GM19238 (cell line): ENCODE results near the gene RMRP.

ENCODE experiments used
- DNase-seq: peaks from one replicate; pipeline ENCODE4 v3.0.0; 2011; ENCODE audit warnings: low spot score; ENCODE audit not compliant: insufficient read length

RMRP gene

DNA sequence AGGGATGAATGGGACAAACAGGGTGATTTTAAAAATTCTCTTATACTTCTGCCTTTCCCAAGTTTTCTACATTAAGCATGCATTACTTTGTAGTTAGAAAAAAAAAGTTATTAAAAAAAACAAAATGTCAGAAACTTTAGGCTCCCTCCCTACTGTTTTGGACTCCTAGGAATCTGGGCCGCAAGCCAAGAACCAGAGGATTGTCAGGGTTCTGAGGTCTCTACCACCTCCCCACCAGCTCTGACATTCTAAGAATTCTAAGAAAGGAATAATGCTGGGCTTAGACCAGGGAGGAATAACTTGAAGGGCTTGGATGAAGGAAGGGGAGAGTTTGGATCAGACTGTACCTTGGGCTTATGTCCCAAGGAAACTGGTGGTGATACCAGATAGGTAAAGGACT lies 8.2 kb upstream of the RMRP start:
- no peak for DNase-seq

DNA sequence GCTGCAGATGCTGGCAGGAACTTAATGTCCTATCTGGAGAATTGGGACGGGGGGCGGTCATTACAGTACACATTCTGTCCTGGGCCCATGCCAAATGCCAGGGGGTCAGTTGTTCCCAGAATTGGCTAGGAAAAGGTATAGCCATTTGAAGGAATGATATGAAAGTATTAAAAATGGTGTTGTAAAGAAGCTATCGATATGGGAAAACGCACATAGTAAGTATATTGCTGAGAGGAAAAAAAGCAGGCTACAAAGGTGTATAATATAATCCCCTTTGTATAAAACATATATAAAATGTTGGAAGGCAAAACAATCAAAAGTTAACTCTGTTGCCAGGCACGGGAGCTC lies 7.6 kb upstream of the RMRP start:
- no peak for DNase-seq

DNA sequence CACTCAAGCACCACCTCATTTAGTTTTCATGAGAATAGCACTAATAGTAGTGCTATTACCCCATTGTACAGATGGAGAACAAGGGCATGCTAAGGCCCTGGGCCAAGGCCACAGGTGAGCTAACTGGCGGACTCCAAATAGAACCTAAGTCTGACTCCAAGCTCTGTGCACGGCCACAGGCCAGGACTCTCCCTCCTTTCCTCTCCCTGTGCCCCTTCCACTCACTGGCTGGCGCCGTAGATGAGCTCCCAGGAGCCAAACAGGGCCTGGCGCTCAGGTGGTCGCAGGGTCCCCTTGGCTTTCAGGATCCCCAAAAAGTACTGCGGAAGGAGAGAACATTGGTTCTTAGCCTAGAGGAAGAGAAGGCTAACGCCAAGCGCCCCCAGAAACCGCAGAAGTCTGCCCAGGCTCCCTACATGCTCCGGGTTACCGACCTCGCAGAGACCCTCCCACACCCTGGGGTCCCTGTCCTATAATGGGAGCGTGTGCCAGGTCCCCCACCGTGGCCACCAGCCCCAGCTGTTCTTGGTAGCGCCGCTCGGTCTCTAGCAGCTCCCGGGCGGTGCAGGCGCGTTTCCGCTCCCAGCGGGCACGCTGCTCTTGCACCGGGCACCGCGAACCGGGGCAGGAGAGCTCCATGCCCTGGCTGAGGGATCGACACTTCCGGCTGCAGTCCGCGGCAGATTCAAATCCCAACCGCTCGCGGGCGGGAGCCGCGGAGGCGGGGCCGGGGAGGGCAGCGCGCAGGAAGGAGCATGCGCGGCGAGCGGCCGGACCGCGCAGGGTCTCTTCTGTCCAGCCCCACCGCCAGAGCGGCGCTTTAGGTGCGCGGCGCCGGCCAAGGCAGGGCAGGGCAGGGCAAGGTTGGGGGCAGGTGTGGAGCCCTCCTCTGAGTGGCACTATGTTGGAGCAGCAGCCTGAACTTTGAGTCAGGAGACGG lies 7.0 kb upstream of the RMRP start, which contains the start of gene ARHGEF39:
TSS of gene ARHGEF39 (minus strand) at position 665 of the 940 bp plus-strand sequence. CDS start at position 639, 26 bp downstream.
- peak; percentile 90 for DNase-seq

DNA sequence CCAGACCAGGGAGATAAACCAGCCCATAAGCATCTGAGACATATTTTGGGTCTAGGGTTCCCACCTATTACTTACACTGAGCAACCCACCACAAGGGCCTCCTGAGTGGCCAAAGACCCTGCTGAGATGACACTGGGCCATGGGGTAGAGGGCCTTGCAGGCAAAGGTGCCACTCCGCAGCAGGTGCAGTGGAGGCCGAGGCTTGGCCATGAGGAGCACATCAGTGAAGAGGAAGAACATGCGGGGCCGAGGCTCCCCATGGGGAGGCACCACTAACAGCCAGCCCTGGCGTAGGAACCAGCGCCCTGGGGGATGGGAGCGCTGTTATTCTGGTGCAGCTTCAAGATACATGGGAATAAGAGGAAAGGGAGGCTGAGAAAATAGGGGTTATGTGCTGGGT lies 4.6 kb upstream of the RMRP start:
- no peak for DNase-seq

DNA sequence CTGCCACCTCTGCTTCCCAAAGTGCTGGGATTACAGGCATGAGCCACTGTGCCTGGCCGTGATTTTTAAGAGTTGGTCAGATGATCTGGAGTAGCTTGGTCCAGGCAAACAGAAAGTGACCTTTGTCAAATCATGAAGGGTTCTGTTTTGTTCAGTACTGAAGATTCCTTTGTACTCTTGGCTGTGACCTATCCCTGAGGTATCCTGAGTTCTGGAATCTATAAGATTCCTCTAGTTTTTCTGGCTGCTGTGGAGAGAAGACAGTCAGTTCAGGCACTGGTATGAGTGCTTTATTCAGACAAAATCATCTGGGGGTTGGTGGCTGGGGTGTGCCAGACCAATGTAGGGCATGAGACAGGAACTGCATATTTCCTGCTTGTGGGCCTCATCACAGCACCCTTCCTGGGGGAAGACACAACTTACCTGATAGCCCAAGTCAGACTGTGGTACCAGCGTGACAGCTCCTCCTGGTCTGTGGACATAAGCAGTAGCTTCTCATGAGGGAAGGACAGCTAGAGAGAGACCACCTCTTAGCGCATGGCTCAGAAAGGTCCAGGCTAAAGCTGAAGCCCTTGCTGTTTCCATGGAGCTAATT lies 4.0 kb upstream of the RMRP start:
- DNase-seq: no peak

DNA sequence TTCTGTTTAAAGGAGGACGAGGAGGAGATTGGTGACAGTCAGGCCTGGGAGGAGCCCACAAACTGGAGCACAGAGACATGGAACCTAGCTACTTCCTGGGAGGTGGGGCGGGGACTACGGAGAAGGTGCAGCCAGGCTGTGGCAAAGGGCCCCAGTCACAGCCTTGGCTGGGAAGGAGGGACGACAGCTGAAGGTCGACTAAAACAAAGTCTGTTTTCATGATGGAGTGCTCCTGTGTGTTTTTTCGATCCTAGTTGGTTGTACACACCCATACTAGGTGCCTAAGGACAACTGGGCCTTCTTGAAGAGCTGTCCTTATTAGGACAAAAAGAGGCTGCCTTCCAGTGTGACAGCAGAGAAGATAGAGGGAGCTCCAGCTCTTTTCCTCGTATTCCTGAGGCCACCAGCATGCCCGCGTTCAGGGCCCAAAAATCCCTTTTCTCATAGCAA lies 3.2 kb upstream of the RMRP start:
- DNase-seq: no peak

DNA sequence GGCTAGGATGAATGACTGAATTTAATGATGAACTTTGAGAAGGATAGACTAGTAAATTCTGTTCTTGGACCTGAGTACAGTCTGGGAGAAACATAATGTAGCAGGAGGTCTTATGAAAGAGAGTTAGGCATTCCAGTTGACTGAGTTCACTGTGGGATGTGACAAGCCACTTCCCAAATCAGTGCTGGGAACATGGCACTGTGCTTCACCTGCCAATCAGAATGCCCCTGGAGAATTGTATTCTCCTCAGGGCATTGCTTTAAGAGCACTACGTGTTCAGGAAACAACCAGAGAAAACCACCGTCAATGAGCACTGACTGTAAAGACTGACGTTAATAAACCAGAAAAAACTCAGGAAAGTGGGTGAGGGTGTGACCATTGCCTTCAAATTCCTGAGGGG lies 1.5 kb upstream of the RMRP start:
- DNase-seq: no peak

DNA sequence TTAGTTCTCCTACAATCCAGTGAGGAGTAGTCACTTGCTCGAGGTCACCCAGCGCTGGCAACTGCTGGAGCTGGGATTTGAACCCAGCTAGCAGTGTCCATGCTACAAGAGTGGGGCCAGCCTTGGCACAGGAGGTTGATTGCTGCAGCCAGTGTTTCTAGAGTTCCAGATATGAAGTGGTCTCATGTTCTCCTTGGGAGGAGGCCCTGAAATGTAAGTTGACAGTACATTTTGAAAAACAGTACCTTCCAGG lies 1.1 kb upstream of the RMRP start:
- DNase-seq: no peak

DNA sequence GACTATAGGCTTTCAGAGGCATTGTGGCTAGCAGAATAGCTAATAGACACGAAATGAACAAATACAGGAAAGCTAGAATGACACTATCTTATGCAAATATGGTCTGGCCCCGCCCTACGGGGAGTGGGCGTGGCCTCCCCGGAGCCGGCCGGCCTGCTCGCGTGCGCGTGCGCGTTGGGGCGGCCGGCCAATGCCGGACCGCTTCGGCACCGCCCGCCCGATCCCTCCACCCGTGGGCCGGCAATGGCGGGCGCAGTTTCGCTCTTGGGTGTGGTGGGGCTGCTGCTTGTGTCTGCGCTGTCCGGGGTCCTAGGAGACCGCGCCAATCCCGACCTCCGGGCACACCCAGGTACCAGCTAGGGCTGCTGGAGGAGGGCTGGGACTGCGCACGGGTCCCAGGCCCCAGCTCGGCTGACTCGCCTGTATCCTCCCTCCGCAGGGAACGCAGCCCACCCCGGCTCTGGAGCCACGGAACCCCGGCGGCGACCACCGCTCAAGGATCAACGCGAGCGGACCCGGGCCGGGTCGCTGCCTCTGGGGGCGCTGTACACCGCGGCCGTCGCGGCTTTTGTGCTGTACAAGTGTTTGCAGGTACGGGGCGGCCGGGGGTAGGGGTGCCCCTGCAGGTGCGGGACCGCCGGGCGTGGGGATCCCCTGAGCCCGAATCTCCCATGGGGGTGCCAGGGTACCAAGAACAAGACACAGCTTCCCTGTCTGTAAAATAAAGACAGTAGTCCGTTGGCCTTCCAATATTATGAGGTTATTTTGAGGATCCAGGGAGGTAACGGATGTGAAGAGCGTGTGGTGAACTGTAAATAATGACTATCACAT lies 533 bp upstream of the RMRP start, which contains the start of gene CCDC107:
TSS of gene CCDC107 (plus strand) at position 156 of the 831 bp plus-strand sequence. CDS start at position 244, 88 bp downstream.
- DNase-seq: peak; percentile 86

DNA sequence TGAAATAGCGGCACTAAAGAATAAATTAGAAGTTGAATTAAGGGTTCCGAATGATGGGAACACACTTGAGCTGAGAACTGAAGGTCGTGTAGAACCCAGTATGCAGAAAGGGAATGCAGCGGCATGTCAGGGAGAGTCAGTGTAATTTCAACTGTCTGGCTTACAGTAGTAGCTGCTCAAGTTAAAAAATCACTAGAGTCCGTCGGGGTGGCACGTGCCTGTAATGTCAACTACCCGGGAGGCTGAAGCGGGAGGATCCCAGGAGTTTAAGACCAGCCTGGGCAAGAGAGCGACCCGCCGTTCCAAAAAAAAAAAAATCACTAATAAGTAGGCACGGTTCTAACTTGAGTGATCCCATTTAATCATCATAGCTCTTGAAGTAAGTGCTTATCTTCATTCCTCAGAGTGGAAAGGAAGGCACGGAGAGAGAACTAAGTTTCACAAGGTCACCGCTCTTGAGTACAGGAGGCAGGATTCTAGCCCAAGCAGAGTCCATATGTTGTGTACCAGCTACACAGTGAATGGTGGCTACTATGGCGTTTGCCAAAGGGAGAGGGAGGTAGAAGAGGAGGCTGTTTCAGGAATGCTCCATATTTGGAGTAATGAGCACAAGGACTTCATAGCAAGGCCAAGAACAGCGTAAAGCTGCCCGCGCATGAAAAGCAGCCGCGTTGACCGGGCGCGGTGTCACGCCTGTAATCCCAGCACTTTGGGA lies 831 bp downstream of the RMRP start:
- DNase-seq: no peak

DNA sequence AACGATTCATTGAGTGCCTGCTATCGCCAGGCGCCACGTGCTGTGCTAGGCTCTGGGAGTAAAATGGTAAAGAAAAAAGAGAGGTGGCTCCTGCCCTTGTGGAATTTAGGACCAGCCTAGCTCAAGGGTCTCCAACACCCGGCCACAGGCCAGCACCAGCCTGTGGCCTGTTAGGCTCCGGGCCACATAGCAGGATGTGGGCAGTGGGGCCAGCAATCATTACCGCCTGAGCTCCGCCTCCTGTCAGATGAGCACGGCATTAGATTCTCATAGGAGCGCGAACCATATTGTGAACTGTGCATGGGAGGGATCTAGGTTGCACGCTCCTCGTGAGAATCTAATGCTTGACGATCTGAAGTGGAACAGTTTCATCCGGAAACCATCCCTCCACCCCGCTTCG lies 1.5 kb downstream of the RMRP start:
- no peak for DNase-seq

DNA sequence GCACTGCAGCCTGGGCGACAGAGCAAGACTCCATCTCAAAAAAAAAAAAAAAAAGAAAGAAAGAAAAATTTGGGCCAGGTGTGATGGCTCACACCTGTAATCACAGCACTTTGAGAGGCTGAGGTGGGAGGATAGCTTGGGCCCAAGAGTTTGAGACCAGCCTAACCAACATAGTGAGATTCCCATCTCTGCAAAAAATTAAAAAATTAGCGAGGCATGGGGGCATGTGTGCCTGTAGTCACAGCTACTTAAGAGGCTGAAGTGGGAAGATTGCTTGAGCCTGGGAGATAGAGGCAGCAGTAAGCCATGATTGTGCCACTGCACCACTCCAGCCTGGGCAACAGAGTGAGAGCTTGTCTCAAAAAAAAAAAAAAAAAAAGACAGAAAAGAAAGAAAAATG lies 4.2 kb downstream of the RMRP start:
- no peak for DNase-seq

DNA sequence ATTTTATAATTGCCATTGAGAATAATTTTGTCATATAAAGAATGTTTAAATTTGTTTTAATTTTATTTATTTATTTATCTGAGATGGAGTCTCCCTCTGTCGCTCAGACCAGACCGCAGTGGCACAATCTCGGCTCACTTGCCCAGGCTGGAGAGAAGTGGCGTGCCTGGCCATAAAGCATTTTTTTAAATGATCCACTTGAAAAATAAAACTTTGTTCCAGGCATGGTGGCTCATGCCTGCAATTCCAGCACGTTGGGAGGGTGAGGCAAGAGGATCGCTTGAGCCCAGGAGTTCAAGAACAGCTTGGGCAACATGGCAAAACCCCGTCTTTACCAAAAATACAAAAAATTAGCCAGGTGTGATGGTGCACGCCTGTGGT lies 5.0 kb downstream of the RMRP start:
- no peak for DNase-seq

DNA sequence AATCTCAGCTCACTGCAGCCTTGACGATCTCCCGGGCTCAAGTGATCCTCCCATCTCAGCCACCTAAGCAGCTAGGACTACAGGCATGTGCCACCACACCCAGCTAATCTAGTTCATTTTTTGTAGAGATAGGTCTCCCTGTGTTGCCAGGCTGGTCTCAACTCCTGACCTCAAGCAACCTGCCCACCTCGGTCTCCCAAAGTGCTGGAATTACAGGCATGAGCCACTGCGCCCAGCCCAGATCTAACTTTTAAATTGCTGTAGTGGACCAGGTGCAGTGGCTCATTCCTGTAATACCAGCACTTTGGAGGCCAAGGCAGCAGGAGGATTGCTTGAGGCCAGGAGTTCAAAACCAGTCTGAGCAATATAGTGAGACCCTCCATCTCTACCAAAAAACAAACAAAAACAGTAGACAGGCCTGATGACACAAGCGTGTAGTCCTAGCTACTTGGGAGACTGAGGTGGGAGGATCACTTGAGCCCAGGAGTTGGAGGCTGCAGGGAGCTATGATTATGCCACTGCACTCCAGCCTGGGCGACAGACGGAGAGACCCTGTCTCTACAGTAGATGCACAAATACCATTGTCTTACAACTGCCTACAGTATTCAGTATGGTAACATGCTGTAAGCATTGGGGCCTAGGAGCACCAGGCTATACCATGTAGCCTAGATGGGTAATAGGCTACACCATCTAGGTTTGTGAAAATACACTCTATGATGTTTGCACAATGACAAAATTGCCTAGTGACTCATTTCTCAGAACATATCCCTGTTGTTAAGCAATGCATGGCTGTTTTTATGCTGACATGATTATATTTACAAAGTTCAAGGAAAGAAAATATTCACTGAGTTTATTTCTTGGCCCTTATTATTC lies 5.6 kb downstream of the RMRP start:
- DNase-seq: no peak

DNA sequence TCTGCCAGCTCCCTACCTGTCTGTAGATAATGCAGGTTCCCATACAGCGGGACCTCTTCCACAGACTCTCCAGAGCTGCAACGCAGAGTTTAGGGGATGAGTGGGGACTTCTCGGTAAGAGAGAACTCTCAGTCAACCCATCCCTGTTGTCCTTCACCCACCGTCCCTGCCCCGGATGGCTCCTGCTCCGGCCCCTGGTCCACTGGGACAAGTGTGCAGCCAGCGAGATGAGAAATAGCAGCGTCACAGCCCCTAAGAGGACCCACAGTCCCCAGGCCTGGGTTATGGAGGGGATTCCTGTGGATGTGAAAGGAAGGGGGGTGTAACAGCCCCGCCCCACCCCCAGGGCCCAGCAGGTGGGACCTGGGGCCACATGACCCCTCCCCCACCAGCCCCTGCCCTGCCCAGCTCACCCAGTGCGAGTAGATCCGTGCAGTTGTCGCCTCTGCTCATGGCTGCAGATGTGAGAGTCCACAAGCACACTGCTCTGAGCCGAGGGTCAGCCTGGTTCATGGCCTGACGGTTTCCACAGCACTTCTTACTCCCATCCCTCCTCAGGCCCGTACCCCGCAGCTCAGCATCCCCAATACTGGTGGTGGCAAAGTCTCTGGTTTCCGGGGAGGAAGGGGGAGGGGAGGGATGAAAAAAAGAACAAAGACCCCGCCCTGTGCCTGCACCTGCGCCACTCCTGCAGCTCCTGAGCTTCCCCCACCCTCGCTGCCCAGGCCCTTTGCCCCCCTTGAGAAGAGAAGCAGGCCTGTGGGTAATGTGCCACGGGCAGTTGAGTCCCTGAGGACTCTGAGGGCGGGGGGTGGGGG lies 7.3 kb downstream of the RMRP start, which contains the start of gene SIT1:
TSS of gene SIT1 (minus strand) at position 591 of the 818 bp plus-strand sequence. CDS start at position 513, 78 bp downstream.
- DNase-seq: no peak

DNA sequence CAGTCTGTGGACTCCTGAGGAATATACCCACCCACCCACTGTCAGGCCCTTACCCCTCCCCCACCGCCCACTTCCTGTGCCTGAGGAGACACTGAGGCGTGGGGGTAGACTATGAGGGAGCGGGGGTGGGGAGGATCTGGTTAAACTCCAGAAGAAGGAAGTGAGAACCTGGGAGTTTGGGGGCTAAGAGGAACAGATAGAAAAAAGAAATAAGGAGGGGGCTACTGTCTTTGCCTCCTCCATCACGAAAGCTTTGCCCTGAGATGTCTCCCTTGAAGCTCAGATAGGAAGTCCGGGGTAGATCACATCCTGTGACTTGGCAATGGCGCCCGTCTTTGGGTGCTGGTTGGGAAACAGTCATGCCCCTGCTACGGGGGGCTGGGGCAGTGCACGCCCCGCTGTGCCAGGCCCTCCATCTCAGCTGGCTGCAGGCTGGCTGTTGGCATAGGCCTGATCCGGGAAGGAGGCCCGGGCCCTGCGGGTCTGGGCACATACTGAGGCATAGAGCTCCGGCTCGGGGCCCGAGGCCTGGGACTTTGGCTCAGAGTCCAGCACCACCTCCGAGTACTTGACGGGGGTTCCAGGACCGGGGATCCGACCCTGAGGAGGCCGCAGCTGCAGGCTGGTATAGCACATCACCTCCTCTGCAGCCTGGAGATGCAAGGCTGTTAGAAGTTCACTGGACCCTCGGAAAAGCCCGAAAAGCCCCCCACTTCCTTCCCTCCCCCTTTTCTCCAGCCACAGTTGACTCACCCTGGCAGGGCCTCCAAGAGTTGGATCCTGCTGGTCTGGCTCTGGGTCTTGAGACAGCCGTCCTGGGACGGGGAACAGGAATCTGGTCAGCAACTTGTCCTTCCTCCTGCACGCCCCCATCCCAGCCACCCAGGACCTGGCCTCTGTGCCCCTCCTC lies 8.1 kb downstream of the RMRP start:
- no peak for DNase-seq

DNA sequence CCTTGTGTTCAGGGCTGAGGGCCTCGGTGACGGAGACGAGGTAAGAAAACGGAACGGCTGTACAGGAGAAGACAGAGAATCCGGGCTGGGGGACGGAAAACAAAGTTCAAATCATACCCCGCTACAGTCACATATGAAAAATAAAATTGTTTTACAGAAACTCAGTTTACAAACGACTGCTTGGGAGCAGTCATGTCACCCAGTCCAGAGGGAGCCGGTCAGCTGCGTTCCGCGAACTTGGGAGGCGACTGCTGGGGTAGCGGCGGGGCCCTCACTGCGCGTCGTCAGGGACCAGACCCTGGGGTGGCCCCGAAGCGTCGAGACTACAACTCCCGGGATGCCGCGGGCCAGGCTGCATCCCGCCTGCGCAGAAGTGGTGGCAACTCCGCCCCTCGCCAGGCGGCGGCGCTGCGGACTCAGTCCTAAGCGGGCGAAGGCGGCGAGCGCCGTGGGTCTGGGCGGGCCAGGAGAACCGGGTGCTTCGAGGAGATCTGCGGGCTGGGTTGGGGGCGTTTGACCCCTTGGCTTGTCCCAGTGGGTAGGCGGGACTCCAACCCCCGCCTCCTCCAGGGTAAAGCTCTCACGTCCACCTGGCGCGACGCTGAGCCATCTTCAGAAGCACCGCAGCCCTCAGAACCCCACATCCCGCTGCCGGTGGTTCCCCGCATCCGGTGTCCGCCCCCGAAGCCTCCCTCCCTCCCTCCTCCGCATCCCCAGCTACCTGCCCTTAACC lies 11.1 kb downstream of the RMRP start:
- peak; percentile 93 for DNase-seq

DNA sequence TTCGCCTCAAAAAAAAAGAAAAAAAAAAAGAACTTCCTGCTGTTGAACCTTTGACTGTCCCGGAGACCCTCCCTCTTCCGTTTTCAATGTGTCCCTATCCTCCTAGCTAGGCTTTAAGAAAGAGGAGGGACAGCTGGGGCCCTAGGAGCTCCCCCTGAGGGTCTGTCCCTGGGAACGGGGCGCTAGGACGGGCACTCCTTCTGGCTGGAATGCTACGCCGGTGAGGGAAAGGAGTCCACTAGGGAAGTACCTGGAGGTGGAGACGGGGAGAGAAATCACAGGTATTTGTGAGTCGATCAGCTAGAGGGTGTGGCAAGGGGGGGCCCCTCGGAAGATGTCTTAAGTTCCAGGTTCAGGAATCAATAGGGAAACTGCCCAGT lies 11.7 kb downstream of the RMRP start:
- no peak for DNase-seq
